H1 (cell line): ENCODE results near the gene CIT. TPM values are rescaled to one million over a fixed set of nuclear protein-coding genes. Genes with fewer than 3 reads are reported as not detected.

ENCODE experiments used
- CTCF ChIA-PET: fragments of 300-600 bp; sonication (Branson Sonifier 250); formaldehyde crosslinking; loops from one replicate; lab custom pipeline; 2021; ENCODE audit not compliant: partially characterized antibody; lab: Charles Lee
- POLR2A ChIA-PET: fragments of 300-600 bp; sonication (Branson Sonifier 250); formaldehyde crosslinking; loops from one replicate; lab custom pipeline; 2021; ENCODE audit warnings: inconsistent platforms; ENCODE audit not compliant: partially characterized antibody; lab: Charles Lee
- DNase-seq, 2 experiments: peaks; one replicate each; pipeline versions ENCODE4 v3.0.0 to v3.0.0-alpha.2; 2010 to 2022; ENCODE audit warnings: low spot score in 2 of 2, low read depth in 1 of 2, mixed read lengths in 1 of 2
- FAIRE-seq: peaks from 2 replicates; lab custom pipeline; 2011; peaks lifted over from hg19 to GRCh38; lab: Jason Lieb, UNC
- H2AFZ ChIP-seq: 2 replicates; pipeline ENCODE4 v1.8.1; 2012; ENCODE audit warnings: low read length, inconsistent platforms
- H2AK5ac ChIP-seq: 2 replicates; pipeline ENCODE4 v1.6.1; 2013; ENCODE audit warnings: low read depth, low read length
- H2BK120ac ChIP-seq: replicated peaks from 2 replicates; pipeline ENCODE3; 2013; ENCODE audit warnings: low read depth, low read length, inconsistent platforms
- H2BK12ac ChIP-seq: 2 replicates; pipeline ENCODE4 v1.6.1; 2013; ENCODE audit warnings: low read depth, low read length
- H2BK15ac ChIP-seq: 2 replicates; pipeline ENCODE4 v1.6.1; 2013; ENCODE audit warnings: low read length
- H2BK20ac ChIP-seq: 2 replicates; pipeline ENCODE4 v1.6.1; 2013; ENCODE audit warnings: low read length
- H2BK5ac ChIP-seq: 2 replicates; pipeline ENCODE4 v1.6.1; 2013; ENCODE audit warnings: low read depth, low read length
- H3K14ac ChIP-seq: 2 replicates; pipeline ENCODE4 v1.6.1; 2013; ENCODE audit warnings: inconsistent platforms; ENCODE audit not compliant: insufficient read length
- H3K18ac ChIP-seq: 2 replicates; pipeline ENCODE4 v1.6.1; 2013; ENCODE audit warnings: low read length; ENCODE audit errors: extremely low read depth
- H3K23ac ChIP-seq: 2 replicates; pipeline ENCODE4 v1.6.1; 2013; ENCODE audit warnings: inconsistent platforms; ENCODE audit not compliant: insufficient read length
- H3K23me2 ChIP-seq: 2 replicates; pipeline ENCODE4 v1.6.1; 2013; ENCODE audit warnings: low read depth, low read length
- H3K27ac ChIP-seq: 2 replicates; pipeline ENCODE4 v1.6.1; 2011; ENCODE audit warnings: low read depth, low read length, inconsistent platforms
- H3K27me3 ChIP-seq, 4 experiments: replicated peaks in 1 of 4; 1 replicate in 1 of 4; 2 replicates in 3 of 4; pipeline versions ENCODE4 v1.6.1 to v1.8.1; 2011 to 2013; ENCODE audit warnings: low read length in 3 of 4, mild to moderate bottlenecking in 3 of 4, inconsistent platforms in 2 of 4, mixed read lengths in 2 of 4, moderate library complexity in 1 of 4; ENCODE audit not compliant: control insufficient read depth in 3 of 4, insufficient read depth in 3 of 4; ENCODE audit errors: extremely low read depth in 1 of 4
- H3K36me3 ChIP-seq, 4 experiments: 2 replicates each; pipeline versions ENCODE4 v1.6.1 to v1.8.1; 2011 to 2013; ENCODE audit warnings: mild to moderate bottlenecking in 4 of 4, low read length in 3 of 4, moderate library complexity in 2 of 4, control low read depth in 1 of 4, inconsistent platforms in 1 of 4; ENCODE audit not compliant: insufficient read depth in 4 of 4, control insufficient read depth in 2 of 4
- H3K4ac ChIP-seq: replicated peaks from 2 replicates; pipeline ENCODE3; 2013; ENCODE audit warnings: low read length, low read depth, mixed read lengths, inconsistent platforms; ENCODE audit not compliant: insufficient read length
- H3K4me1 ChIP-seq, 4 experiments: replicated peaks in 1 of 4; 1 replicate in 1 of 4; 2 replicates in 3 of 4; pipeline versions ENCODE4 v1.6.1 to v1.8.1; 2011 to 2013; ENCODE audit warnings: low read length in 3 of 4, inconsistent platforms in 2 of 4, mixed read lengths in 1 of 4; ENCODE audit not compliant: insufficient read depth in 4 of 4, control insufficient read depth in 3 of 4
- H3K4me2 ChIP-seq, 2 experiments: 2 replicates each; pipeline versions ENCODE4 v1.6.1 to v1.8.1; 2011 to 2013; ENCODE audit warnings: low read depth in 2 of 2, low read length in 2 of 2, control low read depth in 1 of 2, inconsistent platforms in 1 of 2, mild to moderate bottlenecking in 1 of 2; ENCODE audit not compliant: insufficient read depth in 1 of 2
- H3K4me3 ChIP-seq, 4 experiments: fragments of 200-600, 300-600 bp in 1 of 4; sonication (generic), shearing (Covaris generic), sonication (Bioruptor Twin) in 1 of 4; 2 replicates each; pipeline versions ENCODE4 v1.5.1 to v1.8.1; 2011 to 2016; ENCODE audit warnings: low read length in 4 of 4, low read depth in 3 of 4, control low read depth in 2 of 4, inconsistent platforms in 2 of 4, mild to moderate bottlenecking in 2 of 4, mixed read lengths in 1 of 4, moderate library complexity in 1 of 4; ENCODE audit not compliant: insufficient read depth in 2 of 4; ENCODE audit errors: extremely low read depth in 1 of 4
- H3K56ac ChIP-seq: replicated peaks from 2 replicates; pipeline ENCODE3; 2013; ENCODE audit warnings: low read depth, mild to moderate bottlenecking, mixed read lengths, low read length, inconsistent platforms; ENCODE audit not compliant: insufficient read length
- H3K79me1 ChIP-seq: 2 replicates; pipeline ENCODE4 v1.6.1; 2013; ENCODE audit warnings: low read depth, low read length, control low read depth
- H3K79me2 ChIP-seq, 2 experiments: 2 replicates each; pipeline versions ENCODE4 v1.6.1 to v1.8.1; 2012 to 2013; ENCODE audit warnings: low read length in 2 of 2, mild to moderate bottlenecking in 2 of 2, inconsistent platforms in 1 of 2; ENCODE audit not compliant: insufficient read depth in 2 of 2, control insufficient read depth in 1 of 2
- H3K9ac ChIP-seq, 4 experiments: replicated peaks in 1 of 4; 1 replicate in 1 of 4; 2 replicates in 3 of 4; pipeline versions ENCODE4 v1.6.1 to v1.8.1; 2011 to 2013; ENCODE audit warnings: low read depth in 3 of 4, low read length in 3 of 4, control low read depth in 2 of 4, mild to moderate bottlenecking in 2 of 4, moderate library complexity in 2 of 4, inconsistent platforms in 1 of 4; ENCODE audit errors: extremely low read depth in 1 of 4
- H3K9me3 ChIP-seq, 2 experiments: 2 replicates each; pipeline versions ENCODE4 v1.6.1 to v1.8.1; 2012 to 2013; ENCODE audit warnings: mild to moderate bottlenecking in 2 of 2, moderate library complexity in 2 of 2, control low read depth in 1 of 2, inconsistent platforms in 1 of 2, low read depth in 1 of 2, low read length in 1 of 2, mixed read lengths in 1 of 2; ENCODE audit not compliant: insufficient read depth in 2 of 2
- H4K20me1 ChIP-seq, 2 experiments: replicated peaks in 1 of 2; 2 replicates each; pipeline versions ENCODE3 to v1.8.1; 2011 to 2013; ENCODE audit warnings: inconsistent platforms in 2 of 2, low read length in 2 of 2, mild to moderate bottlenecking in 1 of 2; ENCODE audit not compliant: insufficient read depth in 2 of 2, control insufficient read depth in 1 of 2
- H4K5ac ChIP-seq: 2 replicates; pipeline ENCODE4 v1.6.1; 2013; ENCODE audit warnings: low read length, low read depth, mixed read lengths, inconsistent platforms; ENCODE audit not compliant: insufficient read length
- H4K8ac ChIP-seq: 2 replicates; pipeline ENCODE4 v1.8.0; 2013; ENCODE audit warnings: mild to moderate bottlenecking, moderate library complexity, low read length, inconsistent platforms; ENCODE audit not compliant: insufficient read depth; ENCODE audit errors: extremely low read depth
- H4K91ac ChIP-seq: replicated peaks from 2 replicates; pipeline ENCODE3; 2013; ENCODE audit warnings: low read length, mixed read lengths, inconsistent platforms; ENCODE audit not compliant: insufficient read length
- ASH2L ChIP-seq: fragments of 200-600, 300-600 bp; sonication (generic); IDR thresholded peaks from one replicate; pipeline ENCODE4 v1.7.1; 2017; ENCODE audit warnings: low read length
- BCL11A ChIP-seq, 2 experiments: IDR thresholded peaks; one replicate each; pipeline ENCODE4 v1.6.1; 2011; ENCODE audit warnings: low read depth in 2 of 2, low read length in 2 of 2, mild to moderate bottlenecking in 2 of 2
- CREB1 ChIP-seq: IDR thresholded peaks from 2 replicates; pipeline ENCODE4 v1.6.1; 2012; ENCODE audit warnings: inconsistent platforms
- EGR1 ChIP-seq: IDR thresholded peaks from 2 replicates; pipeline ENCODE4 v1.6.1; 2011; ENCODE audit warnings: low read depth, low read length, borderline replicate concordance
- NRF1 ChIP-seq: IDR thresholded peaks from 2 replicates; pipeline ENCODE4 v1.6.1; 2011; ENCODE audit warnings: mild to moderate bottlenecking, low read depth, low read length, improper control_type of control experiment
- POLR2A ChIP-seq, 2 experiments: IDR thresholded peaks; 1 replicate in 1 of 2; 2 replicates in 1 of 2; pipeline ENCODE4 v1.6.1; 2011; ENCODE audit warnings: low read depth in 2 of 2, low read length in 2 of 2, mild to moderate bottlenecking in 2 of 2; ENCODE audit errors: control extremely low read depth in 1 of 2
- RFX5 ChIP-seq: IDR thresholded peaks from 2 replicates; pipeline ENCODE4 v1.6.1; 2011; ENCODE audit warnings: low read depth, low read length, improper control_type of control experiment, borderline replicate concordance
- TCF12 ChIP-seq: IDR thresholded peaks from 2 replicates; pipeline ENCODE4 v1.6.1; 2011; ENCODE audit warnings: low read depth, mild to moderate bottlenecking, low read length
- WGBS, 2 experiments: shearing (Covaris generic) in 1 of 2; methylation state at CpG; one replicate each; pipeline versions ENCODE4 v1.1.6 to v1.1.7; 2013 to 2015; ENCODE audit warnings: low lambda C conversion rate in 2 of 2, mixed read lengths in 2 of 2, inconsistent platforms in 1 of 2, low coverage in 1 of 2, missing lambda C conversion rate in 1 of 2; ENCODE audit not compliant: insufficient replicate concordance in 2 of 2, insufficient coverage in 1 of 2, insufficient read length in 1 of 2; ENCODE audit errors: extremely low coverage in 1 of 2, missing lambda C conversion rate in 1 of 2; 5-methylcytosine and 5-hydroxymethylcytosine counted together
- polyA plus RNA-seq, 7 experiments: library from polyadenylated mRNA; depleted of rRNA in 3 of 7; stranded (reverse) in 5 of 7; unstranded in 2 of 7; fragments of >200 nt in 5 of 7; fragments of 200-250 nt in 2 of 7; gene quantifications; 1 replicate in 5 of 7; 2 replicates in 1 of 7; 4 replicates in 1 of 7; pipeline versions ENCODE4 v1.2.1 to v1.2.3, GENCODE V29; 2011 to 2013; ENCODE audit warnings: missing spikeins in 2 of 7, mixed read lengths in 2 of 7
- total RNA-seq: library from RNA; stranded (reverse); fragmentation: NEBNext Ultra II Directional; extraction: Animal tissue kit (Norgen Biotek cat#: 25700); gene quantifications from 2 replicates; pipeline ENCODE4 v1.2.1, GENCODE V29; 2021

Gene CIT
- total and polyA plus RNA-seq, 2 of the 8 experiments (the other 6 are each of a cell fraction or from before 2014, with no cell fraction given) = 17.1 to 60.9 TPM

DNA sequence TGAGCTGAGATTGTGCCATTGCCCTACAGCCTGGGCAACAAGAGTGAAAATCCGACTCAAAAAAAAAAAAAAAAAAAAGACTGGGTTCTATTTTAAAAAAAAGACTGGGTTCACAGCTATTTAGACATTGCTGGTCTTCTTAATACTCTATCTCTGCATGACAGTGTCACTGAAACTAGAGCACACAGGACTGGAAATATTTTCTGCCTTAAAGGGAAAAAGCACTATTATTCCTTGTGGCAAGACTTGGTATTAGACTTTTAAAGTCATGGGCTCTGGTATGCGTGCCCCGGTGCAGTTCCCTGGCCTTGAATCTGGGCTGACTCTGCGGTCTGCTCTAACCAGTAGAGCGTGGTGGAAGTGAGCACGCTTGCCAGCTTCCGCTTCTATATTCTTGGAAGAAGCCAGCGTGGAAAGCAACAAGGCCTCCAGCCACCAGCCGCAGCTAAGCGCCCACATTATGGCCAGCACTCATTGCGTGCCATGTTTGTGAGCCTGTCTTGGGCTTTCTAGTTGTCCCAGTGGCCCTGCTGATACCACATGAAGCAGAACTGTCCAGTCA is 177.8 kb downstream of the CIT start:
- ChIA-PET POLR2A (interaction anchor here (0.6 to 1.1 kb wide), 2 partner anchors 9 to 99 kb away, joined by 3 read pairs; no protein-coding TSS in a partner anchor), CTCF (interaction anchor here (0.6 to 1.7 kb wide), 4 partner anchors 12 to 283 kb away, joined by 3 to 5 read pairs (median 4); no protein-coding TSS in a partner anchor)
- H3K27ac ChIP-seq = no peak overlapping the region
- H3K23ac ChIP-seq = no peak overlapping the region
- H4K91ac ChIP-seq = no peak overlapping the region
- no peak overlapping the region for H2AK5ac ChIP-seq
- no peaks in the 10 kb centered on the region for H3K27me3 ChIP-seq
- no peak for FAIRE-seq
- 99% methylated on average over 10 of the region's 11 CpGs; no CpG with 5 or more reads in 1 of the 2 experiments for WGBS, 2 experiments
- H3K23me2 ChIP-seq = no peaks in the 10 kb centered on the region; the same call in 1 of the 2 replicates
- H2AFZ ChIP-seq = no peak overlapping the region
- no peak overlapping the region for H2BK12ac ChIP-seq
- H3K36me3 ChIP-seq = peaks cover 2 to 37% (median 23%) of the 10 kb centered on the region in 4 experiments
- H3K18ac ChIP-seq = no peak overlapping the region
- no peaks in the 10 kb centered on the region for H3K79me1 ChIP-seq
- H2BK15ac ChIP-seq = no peak overlapping the region
- H2BK120ac ChIP-seq = no peak overlapping the region
- no peak overlapping the region for H3K14ac ChIP-seq
- no peak overlapping the region for H3K56ac ChIP-seq
- no peak overlapping the region for H2BK20ac ChIP-seq
- no peak for DNase-seq
- H3K9me3 ChIP-seq = no peaks in the 10 kb centered on the region
- H4K5ac ChIP-seq = no peak overlapping the region
- no peak overlapping the region for H4K8ac ChIP-seq
- peaks cover 0 to 5% (median 4%) of the 10 kb centered on the region in 4 experiments; a peak in 4 of 7 replicates for H3K4me1 ChIP-seq
- H3K79me2 ChIP-seq = no peaks in the 10 kb centered on the region
- no peak overlapping the region for H3K9ac ChIP-seq
- H4K20me1 ChIP-seq = peaks cover 2% of the 10 kb centered on the region in 2 experiments
- H3K4ac ChIP-seq = no peak overlapping the region
- H2BK5ac ChIP-seq = no peak overlapping the region
- TF ChIP-seq ASH2L = no peak
- TF ChIP-seq POLR2A (IDR thresholded peaks at IDR 0.05; ENCODE audit: control extremely low read depth in 1 of 2, low read depth in 2 of 2, low read length in 2 of 2) = no peak
- no peak for TF ChIP-seq TCF12
- TF ChIP-seq EGR1 = no peak
- no peak for TF ChIP-seq CREB1
- no peak for TF ChIP-seq NRF1
- no peak for TF ChIP-seq BCL11A (IDR thresholded peaks at IDR 0.05; ENCODE audit: low read depth in 2 of 2, low read length in 2 of 2)
- no peak for TF ChIP-seq RFX5
- no peak overlapping the region for H3K4me3 ChIP-seq
- no peak overlapping the region for H3K4me2 ChIP-seq
